Stimulated activated effector memory CD8-positive, alpha-beta T cell treated with anti-CD3 and anti-CD28 coated beads, Interleukin-12 subunit alpha, Interleukin-12 subunit beta, amount 100 ng/mL, for 72 hours (primary cell): ENCODE data around the gene CEP97.

Experiments
- ATAC-seq: fragments of 150-1000 bp; cut with Tn5 transposase; 2 replicates; pipeline ENCODE4 v1.10.0; 2021
- DNase-seq, 2 donors: peaks; one replicate each; pipeline ENCODE4 v3.0.0; 2021 to 2022; ENCODE audit warnings: low spot score in 2 of 2
- H3K27ac Mint-ChIP-seq: one replicate; pipeline ENCODE4 v1.8.0; 2022; ENCODE audit warnings: mild to moderate bottlenecking, mixed read lengths
- H3K36me3 Mint-ChIP-seq: one replicate; pipeline ENCODE4 v1.8.0; 2022; ENCODE audit warnings: mild to moderate bottlenecking, mixed read lengths
- H3K4me1 Mint-ChIP-seq: one replicate; pipeline ENCODE4 v1.8.0; 2022; ENCODE audit warnings: mixed read lengths
- H3K4me3 Mint-ChIP-seq: one replicate; pipeline ENCODE4 v1.8.0; 2022; ENCODE audit warnings: mild to moderate bottlenecking, mixed read lengths
- H3K9me3 Mint-ChIP-seq: one replicate; pipeline ENCODE4 v1.8.0; 2022; ENCODE audit warnings: mixed read lengths

CEP97 gene

DNA sequence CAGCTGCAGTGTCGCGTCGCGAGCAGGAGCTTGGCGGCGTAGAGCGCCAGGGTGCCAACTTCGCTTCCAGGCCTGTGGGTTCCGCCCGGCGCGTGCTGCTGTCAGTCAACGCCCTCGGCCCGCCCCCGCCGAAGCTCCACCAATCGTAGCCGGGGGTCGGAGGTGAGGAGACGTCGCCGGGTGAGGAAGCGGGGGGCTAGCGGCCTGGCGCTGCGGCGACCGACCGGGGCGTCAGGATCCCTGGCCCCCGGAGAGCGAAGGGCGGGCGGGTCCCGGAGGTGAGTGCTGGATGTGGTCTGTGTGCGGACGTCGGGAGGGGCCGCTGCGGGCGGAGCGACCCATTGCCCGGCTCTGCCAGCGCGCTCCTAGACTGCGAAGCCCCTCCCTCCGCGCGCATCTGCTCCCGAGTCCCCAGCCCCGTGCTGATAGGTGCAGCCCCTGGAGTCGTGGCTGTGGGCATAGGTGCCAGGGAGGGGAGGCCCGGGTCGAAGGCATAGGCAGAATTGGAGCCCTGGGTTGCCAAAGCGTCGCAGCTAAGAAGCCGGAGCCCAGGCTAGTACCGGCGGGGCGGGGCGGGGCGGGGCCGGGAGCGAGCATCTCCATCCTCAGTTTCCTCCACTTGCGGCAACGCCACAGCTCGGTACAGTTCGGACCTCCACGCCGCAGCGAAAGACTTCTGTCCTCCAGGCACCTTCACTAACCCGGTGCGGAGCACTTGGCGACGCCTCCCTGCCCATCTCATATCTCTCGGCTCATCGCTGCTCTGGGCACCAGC lies 54.8 kb downstream of the CEP97 start, which contains the start of gene NXPE3:
Gene NXPE3, plus strand, starts transcription at position 165 of the 775 bp plus-strand sequence. CDS start 6,386 bp downstream, outside the sequence.
- peaks cover 35% of the 10 kb centered on the region for H3K4me1 Mint-ChIP-seq
- peak within 1 kb of the TSS; percentile 94 for H3K27ac Mint-ChIP-seq
- peak within 1 kb of the TSS; percentile 80 for H3K4me3 Mint-ChIP-seq

DNA sequence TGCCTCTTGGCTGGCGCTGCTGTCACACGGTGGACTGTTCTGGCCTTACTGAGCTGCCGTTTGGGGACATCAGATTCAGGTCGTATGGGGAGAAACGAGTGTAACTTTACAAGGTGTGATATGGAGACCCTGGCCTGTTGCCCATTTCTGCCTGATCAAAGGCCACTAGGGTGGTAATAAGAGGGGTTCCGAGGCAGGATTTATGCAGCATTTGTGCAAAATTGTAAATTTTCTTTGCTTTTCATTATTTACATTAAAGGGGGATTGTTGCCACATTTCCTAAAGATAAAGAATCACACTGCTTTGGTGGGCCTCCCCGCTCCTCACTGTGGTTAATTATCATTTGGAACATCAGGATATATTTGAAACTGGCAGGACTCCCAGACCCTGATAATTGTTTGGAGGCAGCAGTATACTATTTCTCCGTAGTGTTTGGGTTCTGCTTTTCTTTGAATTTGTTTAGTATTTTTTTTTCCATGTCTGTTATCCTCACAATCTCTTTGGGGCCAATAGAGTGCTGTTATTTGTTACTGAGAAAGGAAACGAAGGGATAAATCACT lies 55.5 kb downstream of the CEP97 start:
- Mint-ChIP-seq H3K9me3 (no peaks in the 10 kb centered on the region), H3K4me3 (peak overlapping the region; percentile 80), H3K27ac (peak overlapping the region; percentile 94), H3K36me3 (peaks cover 29% of the 10 kb centered on the region), H3K4me1 (peaks cover 37% of the 10 kb centered on the region)
- no peak for DNase-seq
- no peak for ATAC-seq

More for the DNA sequence above, 54.8 kb downstream of the CEP97 start, which contains the start of gene NXPE3:
- peak; percentile 96 for ATAC-seq
- DNase-seq: peak; percentile 90 to 98
- Mint-ChIP-seq H3K9me3 (no peaks in the 10 kb centered on the region), H3K36me3 (peaks cover 25% of the 10 kb centered on the region)

DNA sequence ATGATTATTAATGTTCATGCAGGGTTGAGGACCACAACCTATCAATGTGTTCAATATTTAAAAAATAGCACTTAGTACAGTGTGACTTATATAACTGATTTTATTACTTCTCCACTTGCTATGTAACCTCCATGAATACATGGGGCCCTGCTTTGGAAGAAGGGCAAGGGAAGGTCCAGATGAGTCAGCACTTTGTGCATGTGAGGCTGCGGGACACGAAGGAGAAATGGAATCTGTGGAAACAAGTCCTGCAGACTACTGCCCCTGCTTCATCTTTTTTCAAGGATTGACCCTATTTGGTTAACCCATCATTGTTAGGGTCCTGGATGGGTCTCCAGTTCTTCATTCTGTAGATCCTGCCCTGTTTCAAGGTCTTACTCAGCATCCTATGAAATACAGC lies 56.2 kb downstream of the CEP97 start:
- Mint-ChIP-seq H3K4me1 (peaks cover 44% of the 10 kb centered on the region), H3K27ac (peak overlapping the region; percentile 94), H3K4me3 (peak overlapping the region; percentile 80), H3K9me3 (no peaks in the 10 kb centered on the region), H3K36me3 (peaks cover 36% of the 10 kb centered on the region)
- no peak for ATAC-seq
- DNase-seq: no peak

DNA sequence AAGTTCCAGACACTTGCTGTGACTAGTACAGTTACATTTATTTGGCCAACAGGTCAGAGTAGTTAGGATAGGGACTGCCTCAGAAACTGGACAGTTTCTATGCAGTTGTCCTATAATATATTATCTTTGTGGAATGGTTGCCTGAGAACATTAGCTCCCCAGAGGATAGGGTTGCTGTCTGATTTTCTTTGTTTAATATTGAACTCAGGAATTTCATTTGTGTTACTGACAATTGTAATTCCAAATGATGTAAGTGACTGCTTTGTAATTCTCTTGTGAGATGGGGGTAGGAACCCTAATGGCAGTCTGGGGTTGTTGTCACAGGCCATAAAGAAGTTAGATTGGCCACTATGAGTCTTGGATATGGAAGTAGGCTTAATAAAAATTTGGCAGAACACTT lies 56.8 kb downstream of the CEP97 start:
- Mint-ChIP-seq H3K9me3 (no peaks in the 10 kb centered on the region), H3K4me1 (peaks cover 44% of the 10 kb centered on the region), H3K36me3 (peaks cover 39% of the 10 kb centered on the region), H3K4me3 (no peak overlapping the region), H3K27ac (peak overlapping the region; percentile 94)
- no peak for DNase-seq
- ATAC-seq: no peak

DNA sequence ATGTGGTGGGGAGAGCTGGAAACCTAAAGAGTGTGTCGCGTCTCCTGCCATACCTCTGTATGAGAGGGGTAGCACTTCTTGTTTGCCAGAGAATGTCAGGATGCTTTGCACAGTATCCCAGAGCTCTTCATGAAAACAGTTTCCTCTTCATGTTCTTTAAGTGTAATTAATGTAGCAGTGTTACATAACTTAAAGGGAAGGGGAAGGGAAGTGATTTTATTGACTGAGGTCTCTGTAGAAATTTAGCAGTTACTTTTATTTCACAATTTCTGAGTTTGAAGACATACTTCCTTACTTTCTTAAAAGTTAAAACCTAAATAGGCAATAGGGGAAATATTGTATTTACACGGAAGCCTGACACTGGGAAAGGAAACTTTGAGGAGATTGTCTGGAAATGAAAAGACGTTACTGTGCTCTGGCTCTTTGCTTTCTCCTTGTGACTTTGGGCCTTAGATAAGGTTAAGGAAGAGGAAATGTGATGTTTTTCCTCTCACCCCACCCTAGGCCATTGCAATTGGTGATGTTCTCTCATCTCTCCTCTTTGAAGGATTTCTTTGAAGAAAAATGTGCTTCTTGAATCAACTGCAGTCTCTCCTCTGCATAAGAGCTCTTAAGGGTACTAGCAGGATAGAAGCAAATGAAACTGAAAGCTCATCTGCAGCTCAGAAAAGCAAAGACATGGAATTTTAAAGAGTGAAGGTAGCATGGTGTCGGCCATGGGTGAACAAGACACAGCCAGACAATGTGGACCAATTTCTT lies 60.6 kb downstream of the CEP97 start:
- Mint-ChIP-seq H3K27ac (peak overlapping the region; percentile 81), H3K36me3 (peaks cover 72% of the 10 kb centered on the region), H3K9me3 (no peaks in the 10 kb centered on the region), H3K4me3 (no peak overlapping the region), H3K4me1 (peaks cover 31% of the 10 kb centered on the region)
- DNase-seq (no peak), ATAC-seq (no peak)

DNA sequence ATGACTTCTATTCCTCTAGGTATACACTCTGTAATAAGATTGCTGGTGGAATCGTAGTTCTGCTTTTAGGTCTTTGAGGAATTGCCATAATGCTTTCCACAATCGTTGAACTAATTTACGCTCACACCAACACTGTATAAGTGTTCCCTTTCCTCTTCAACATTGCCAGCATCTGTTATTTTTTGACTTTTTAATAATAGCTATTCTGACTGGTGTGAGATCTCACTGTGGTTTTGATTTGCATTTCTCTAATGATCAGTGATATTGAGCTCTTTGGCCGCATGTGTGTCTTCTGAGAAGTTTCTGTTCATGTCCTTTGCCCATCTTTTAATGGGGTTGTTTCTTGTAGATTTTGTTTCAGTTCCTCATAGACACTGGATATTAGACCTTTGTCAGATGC lies 67.4 kb downstream of the CEP97 start:
- ATAC-seq (no peak), DNase-seq (no peak)
- Mint-ChIP-seq H3K27ac (no peak overlapping the region), H3K4me3 (no peak overlapping the region), H3K9me3 (peaks cover 3% of the 10 kb centered on the region), H3K4me1 (peaks cover 39% of the 10 kb centered on the region), H3K36me3 (peaks cover 64% of the 10 kb centered on the region)

DNA sequence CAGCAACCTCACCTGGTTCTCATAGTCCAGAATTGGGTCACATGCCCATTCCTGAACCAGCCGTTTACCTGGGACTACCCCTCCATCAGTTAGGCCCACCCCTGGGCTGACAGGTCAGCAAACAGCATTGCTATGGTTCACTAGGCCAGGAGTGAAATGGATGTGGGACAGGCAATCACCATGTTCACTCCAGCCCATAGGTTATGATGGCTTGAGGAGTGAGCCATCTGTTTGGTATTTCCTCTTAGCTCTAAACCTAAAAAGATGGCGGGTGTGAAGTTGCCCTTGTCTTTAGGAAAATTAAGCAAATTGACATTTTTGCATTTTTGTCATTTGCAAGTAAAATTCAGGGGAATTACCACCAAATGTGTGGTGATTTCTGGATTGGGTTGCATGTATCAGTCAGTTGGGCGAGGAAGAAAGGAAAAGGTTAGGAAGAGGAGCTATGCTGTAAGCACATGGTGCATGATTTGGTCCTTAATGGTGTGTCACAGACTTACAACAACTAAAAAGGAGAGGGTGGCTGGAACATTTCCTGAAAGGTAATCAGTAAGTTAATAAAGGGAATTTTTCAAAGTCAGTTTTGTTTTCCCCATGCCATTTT lies 71.8 kb downstream of the CEP97 start:
- DNase-seq: no peak
- ATAC-seq: no peak
- H3K36me3 Mint-ChIP-seq: peaks cover 20% of the 10 kb centered on the region
- no peak overlapping the region for H3K4me3 Mint-ChIP-seq
- H3K4me1 Mint-ChIP-seq: peaks cover 36% of the 10 kb centered on the region
- peak overlapping the region; percentile 6 for H3K27ac Mint-ChIP-seq
- H3K9me3 Mint-ChIP-seq: peaks cover 3% of the 10 kb centered on the region

DNA sequence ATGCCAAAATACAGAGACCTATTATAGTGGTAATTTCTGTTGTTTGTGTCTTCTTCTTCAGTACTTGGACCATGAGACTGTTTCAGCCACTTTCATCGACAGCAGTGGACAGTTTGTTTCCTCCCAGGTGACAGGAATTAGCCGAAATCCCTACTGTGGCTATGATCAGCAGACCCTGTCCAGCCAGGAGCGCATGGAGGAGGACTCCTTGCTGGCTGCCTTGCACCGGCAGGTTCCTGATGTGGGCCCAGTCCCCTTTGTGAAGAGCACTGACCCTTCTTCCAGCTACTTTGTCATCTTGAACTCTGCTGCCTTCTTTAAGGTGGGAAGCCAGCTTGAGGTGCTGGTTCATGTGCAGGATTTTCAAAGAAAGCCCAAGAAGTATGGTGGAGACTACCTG lies 76.8 kb downstream of the CEP97 start:
- DNase-seq (no peak), ATAC-seq (no peak)
- Mint-ChIP-seq H3K4me3 (no peak overlapping the region), H3K4me1 (peaks cover 14% of the 10 kb centered on the region), H3K27ac (peak overlapping the region; percentile 63), H3K9me3 (no peaks in the 10 kb centered on the region), H3K36me3 (peaks cover 35% of the 10 kb centered on the region)

DNA sequence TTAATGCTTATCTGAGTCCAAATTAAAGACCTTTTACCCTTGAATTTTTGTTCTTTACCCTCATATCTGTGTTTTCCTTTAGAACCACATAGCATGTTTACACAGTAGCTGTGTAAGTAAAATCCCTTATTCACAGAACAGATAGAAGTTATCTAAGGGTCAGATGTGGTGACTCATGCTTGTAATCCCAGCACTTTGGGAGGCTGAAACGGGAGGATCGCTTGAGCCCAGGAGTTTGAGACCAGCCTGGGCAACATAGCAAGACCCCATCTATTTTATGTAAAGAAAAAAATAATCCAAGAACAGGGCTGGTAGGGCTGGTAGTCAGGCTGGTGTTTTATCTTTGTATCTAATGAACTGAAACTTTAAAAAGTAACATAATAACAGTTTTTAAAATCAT lies 77.8 kb downstream of the CEP97 start:
- peak overlapping the region; percentile 63 for H3K27ac Mint-ChIP-seq
- H3K36me3 Mint-ChIP-seq: peaks cover 37% of the 10 kb centered on the region
- no peak for ATAC-seq
- no peaks in the 10 kb centered on the region for H3K9me3 Mint-ChIP-seq
- H3K4me3 Mint-ChIP-seq: no peak overlapping the region
- peaks cover 6% of the 10 kb centered on the region for H3K4me1 Mint-ChIP-seq
- no peak for DNase-seq

DNA sequence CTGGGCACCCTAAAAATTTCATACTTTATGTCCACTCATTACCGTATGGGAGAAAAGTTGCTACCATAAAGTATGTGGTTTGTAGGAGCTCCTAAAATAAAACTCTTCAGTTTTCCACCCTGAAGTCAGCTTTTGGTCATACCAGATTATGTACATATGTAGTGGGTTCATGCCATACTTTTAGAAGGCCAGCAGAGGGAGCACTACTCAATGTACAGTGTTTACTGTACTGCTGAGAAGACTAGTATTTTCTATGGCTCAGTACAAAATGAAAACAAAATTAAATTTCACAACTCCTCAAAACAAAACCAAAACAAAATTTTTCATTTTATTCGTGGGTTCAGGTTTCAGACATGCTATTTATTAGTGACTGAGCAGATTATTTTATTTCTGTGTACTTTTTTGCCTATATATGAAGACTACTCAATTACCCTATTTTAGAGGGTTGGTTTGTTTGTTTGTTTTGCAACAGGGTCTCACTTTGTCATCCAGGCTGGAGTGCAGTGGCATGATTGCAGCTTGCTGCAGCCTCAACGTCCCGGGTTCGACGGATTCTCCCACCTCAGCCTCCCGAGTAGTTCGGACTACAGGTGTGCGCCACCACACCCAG lies 78.9 kb downstream of the CEP97 start:
- Mint-ChIP-seq H3K9me3 (no peaks in the 10 kb centered on the region), H3K4me1 (peaks cover 12% of the 10 kb centered on the region), H3K36me3 (peaks cover 47% of the 10 kb centered on the region), H3K27ac (no peak overlapping the region), H3K4me3 (no peak overlapping the region)
- ATAC-seq (peak; percentile 98), DNase-seq (no peak)

DNA sequence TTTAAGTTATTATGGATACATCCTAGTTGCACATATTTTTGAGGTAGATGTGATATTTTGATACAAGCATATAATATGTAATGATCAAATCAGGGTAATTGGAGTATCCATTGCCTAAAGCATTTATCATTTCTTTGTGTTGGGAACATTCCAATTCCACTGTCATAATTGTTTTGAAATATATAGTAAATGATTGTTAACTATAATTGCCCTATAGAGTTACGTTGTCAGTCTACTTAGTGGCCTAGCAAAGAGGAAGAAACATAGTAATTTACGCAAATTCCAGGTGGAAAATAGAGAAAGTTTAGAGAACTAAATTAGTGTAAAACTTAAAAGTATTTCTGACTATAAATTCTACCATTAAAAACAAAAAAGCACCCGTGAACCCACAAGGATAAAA lies 79.5 kb downstream of the CEP97 start:
- ATAC-seq: no peak
- no peaks in the 10 kb centered on the region for H3K9me3 Mint-ChIP-seq
- H3K27ac Mint-ChIP-seq: no peak overlapping the region
- peaks cover 47% of the 10 kb centered on the region for H3K36me3 Mint-ChIP-seq
- no peak overlapping the region for H3K4me3 Mint-ChIP-seq
- DNase-seq: no peak
- peaks cover 15% of the 10 kb centered on the region for H3K4me1 Mint-ChIP-seq

DNA sequence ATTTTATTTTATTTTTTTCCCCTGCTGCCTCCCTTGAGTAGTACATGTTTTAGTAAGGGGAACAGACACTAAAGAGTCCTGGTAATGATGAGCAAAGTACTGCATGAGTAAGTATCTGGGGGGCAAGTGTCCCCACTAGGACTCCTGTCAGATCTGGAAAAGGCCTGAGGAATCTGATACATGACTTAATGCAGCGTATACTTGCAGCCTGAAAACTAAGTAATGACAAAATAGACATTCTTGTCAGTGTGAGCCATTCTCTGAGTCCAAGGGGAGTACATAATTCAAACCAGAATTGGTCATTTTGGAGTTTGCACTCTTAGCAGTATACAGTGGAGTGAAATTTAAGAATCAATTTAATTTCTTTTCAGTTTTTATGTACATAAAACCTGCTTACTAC lies 82.1 kb downstream of the CEP97 start:
- ATAC-seq (no peak), DNase-seq (no peak)
- peaks cover 25% of the 10 kb centered on the region for H3K4me1 Mint-ChIP-seq
- H3K9me3 Mint-ChIP-seq: no peaks in the 10 kb centered on the region
- peaks cover 47% of the 10 kb centered on the region for H3K36me3 Mint-ChIP-seq
- H3K27ac Mint-ChIP-seq: no peak overlapping the region
- H3K4me3 Mint-ChIP-seq: no peak overlapping the region

DNA sequence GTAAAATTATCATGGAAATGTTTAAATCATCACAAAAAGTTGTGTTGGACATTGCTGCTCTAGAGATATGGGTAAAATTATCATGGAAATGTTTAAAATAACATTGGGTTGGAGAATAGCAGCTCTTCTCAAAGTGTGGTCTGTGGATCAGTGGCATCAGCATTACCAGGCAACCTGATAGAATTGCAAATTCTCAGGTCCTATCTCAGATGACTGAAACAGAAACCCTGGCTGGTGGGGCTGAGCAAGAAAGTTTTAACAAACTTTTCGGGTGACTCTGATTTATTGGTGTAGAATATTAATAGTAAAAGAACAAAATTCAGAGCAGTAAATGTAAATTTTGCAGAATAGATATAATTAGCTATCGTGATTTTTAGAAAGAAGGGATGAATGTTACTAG lies 83.5 kb downstream of the CEP97 start:
- ATAC-seq (peak; percentile 73), DNase-seq (no peak)
- peaks cover 38% of the 10 kb centered on the region for H3K36me3 Mint-ChIP-seq
- no peaks in the 10 kb centered on the region for H3K9me3 Mint-ChIP-seq
- H3K27ac Mint-ChIP-seq: no peak overlapping the region
- peaks cover 29% of the 10 kb centered on the region for H3K4me1 Mint-ChIP-seq
- no peak overlapping the region for H3K4me3 Mint-ChIP-seq

DNA sequence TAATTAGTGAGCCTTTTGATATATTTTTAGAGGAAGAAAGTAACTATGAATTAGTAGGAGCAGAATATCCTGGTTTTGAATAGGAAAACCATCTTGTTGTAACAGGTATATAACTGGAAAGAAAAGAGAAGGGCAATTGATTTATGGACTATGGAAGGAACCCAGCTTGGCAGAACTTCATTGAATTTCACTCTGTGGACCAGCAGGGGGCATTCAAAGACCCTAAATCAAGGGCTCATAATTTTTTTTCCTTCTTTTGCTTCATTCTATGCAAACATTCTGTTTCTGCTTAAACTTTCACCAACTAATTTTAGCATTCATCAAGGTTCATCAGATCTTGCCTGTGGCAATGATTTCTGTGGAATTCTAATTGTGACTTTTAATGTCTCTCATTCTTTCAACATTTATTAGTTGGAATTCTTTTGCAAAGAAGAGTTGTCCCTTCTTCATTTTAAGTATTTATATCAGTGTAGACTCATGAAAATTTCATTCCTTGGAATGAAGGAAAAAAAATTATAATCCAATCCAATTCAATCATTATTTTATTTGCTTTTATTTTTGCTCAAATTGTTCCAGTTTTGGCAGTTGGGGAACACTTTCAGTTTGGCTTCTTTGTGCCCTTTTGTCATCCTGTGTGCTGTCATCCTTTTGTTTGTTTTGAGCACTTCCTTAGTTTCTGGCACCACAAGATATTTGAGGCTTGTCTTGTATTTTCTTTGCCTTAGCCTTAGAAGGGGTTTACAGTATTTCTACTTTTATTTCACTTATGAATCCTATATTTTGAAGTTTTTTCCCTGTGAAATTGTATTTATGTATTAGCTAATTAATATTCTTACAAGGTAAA lies 85.0 kb downstream of the CEP97 start:
- Mint-ChIP-seq H3K27ac (peak overlapping the region; percentile 13), H3K36me3 (peaks cover 27% of the 10 kb centered on the region), H3K4me1 (peaks cover 22% of the 10 kb centered on the region), H3K9me3 (no peaks in the 10 kb centered on the region), H3K4me3 (no peak overlapping the region)
- no peak for DNase-seq
- ATAC-seq: peak; percentile 37
